Measurements from ENCODE around the gene PRM2.

The PRM2 gene

DNA sequence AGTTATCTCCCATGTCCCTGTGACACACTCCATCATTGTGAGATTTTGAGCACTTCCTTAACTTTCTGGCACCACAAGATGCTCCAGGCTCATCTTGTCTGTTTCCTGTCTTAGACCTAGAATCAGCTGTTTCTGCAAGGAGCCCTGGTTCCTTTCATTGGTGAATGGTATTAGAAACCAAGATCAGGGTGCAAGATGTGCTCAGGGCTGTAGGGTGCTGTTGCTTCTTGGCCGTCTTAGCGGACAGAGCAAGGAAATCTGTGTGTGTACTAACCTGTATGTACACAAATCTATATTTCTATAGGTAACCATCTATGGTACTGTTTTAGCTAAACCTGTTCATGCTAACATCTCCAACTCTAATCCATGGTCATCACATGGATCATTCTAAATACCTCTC, 12.9 kb upstream of the PRM2 start:
- DNase-seq: no peak

DNA sequence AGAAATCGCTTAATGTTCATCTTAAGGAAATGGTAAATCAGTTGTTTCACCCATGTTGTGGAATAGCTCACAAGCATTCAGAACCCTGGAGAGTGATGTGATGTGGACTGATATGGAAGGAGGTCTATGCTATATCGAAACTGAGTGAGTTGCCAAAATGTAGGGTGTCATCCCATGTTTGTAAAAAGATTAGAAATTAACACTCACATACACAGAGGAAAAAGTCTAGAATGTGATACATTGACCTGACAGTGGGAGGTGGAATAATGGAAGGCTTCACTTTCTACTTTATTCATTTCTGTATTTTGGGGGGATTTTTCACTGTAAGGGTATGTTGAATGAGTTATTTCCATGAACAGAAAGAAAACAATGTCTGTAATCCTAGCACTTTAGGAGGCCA, 9.6 kb upstream of the PRM2 start:
- DNase-seq: no peak

DNA sequence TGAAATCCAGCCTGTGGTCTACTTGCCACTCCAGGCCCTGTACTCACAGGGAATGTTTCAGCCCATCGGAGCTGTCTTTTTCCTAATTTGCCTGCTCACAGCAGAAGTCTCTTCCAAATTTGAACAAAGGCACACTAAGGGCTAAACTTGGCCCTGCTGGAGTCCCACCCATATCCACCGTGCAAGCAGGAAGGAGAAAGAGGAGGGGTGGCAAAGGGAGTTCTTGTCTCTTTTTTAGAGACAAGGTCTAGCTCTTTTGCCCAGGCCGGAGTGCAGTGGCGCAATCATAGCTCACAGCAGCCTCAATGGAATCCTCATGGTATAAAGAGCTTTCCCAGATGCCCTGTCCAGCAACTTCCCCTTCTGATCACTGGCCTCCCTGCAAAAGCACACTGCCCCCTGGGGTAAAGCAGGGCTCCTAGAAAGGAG, 7.6 kb upstream of the PRM2 start:
- no peak for DNase-seq

DNA sequence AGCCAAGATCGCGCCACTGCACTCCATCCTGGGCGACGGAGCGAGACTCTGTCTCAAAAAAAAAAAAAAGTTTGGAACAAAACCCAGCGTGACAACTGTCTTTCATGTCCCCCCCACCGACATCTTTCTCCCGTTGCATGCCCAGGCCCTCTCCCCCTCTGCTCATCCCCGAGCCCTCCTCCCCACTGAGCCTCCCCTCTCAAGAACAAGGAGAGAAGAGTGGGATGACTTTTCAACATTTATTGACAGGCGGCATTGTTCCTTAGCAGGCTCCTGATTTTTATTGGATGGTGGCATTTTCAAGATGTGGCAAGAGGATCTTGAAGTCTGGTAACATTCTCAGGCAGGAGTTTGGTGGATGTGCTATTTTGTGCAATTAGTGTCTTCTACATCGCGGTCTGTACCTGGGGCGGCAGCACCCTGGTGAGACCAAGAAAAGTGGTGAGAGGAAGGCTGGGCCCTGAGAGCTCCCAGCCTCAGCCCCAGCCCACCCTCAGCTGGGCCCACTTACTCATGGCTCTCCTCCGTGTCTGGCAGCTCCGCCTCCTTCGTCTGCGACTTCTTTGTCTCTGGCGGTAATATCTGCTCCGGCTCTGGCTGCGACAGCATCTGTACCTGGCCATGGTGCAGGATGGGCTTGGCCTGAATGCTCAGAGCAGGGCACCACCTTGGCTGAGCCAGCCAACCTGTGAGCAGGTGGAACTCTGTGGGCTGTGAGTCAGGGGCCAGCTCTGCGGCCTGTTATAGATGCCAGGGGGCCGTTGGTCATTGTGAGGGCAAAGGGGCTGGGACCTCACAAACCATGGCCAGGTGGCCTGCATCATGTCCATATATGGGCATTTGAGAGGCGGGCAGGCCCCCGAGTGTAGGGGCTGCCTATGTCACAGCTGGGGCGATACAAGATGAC, 4.6 kb upstream of the PRM2 start, which contains the start of gene PRM1:
TSS of gene PRM1 (minus strand) at position 715 of the 907 bp plus-strand sequence. CDS start at position 623, 92 bp downstream.
- DNase-seq: no peak

DNA sequence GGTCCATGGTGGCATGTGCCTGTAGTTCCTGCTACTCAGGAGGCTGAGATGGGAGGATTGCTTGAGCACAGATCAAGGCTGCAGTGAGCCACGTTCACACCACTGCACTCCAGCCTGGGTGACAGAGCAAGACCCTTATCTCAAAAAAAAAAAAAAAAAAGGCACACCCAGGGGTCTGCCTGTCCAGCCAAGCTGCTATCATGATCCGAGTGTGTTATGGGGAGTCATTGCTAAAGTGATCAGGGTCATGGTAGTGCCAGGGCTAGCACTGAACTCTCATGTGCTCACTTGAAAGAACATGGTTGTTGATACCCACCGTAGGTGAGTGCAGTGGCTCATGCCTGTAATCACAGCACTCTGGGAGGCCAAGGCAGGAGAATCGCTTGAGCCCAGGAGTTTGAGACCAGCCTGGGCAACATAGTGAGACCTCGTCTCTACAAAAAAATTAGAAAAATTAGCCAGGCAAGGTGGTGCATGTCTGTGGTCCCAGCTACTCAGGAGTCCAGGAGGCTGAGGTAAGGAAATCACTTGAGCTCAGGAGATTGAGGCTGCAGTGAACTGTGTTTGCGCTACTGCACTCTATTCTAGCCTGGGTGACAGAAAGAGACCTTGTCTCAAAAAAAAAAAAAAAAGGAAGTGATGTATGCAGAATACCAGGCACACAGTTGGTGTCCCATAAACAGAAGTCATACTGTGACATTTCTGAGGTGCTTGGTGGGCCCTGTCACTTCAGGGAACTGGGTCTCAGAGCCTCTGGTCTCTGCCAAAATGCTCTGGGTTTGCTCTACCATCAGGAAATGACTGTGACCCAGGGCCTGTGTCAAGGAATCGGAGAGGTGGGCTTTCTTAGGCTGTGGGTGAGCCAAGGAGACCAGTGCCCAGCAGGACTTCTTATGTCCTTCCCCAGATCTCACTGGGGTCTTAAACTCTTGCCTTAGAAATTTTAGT, 2.7 kb upstream of the PRM2 start:
- no peak for DNase-seq

DNA sequence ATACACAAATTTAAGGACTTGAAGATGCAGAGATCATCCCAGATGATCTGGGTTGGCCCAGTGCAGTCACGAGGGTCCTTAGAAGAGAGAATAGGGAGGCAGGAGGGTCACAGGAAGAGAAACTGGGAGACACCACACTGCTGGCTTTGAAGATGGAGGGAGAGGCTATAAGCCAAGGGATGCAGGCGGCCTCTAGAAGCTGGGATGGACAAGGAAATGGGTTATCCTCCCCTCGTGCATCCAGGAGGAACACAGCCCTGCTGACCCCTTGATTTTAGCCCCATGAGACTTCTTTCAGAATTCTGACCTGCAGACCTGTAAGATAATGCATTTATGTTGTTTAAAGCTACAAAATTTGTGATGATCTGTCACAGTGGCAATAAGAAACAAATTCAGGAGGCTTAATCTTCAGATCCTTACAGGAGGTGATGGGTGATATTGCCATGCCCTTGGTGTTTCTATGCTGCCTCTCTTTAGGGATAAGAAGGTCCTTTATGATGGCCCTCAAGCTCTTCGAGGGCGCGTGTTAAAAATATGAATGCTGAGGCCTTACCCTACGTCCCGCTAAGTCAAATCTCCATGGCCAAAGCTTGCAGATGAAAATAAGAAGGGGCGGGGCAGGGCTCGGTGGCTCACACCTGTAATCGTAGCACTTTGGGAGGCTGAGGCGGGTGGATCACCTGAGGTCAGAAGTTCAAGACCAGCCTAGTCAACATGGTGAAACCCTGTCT, 1.5 kb upstream of the PRM2 start:
- no peak for DNase-seq

DNA sequence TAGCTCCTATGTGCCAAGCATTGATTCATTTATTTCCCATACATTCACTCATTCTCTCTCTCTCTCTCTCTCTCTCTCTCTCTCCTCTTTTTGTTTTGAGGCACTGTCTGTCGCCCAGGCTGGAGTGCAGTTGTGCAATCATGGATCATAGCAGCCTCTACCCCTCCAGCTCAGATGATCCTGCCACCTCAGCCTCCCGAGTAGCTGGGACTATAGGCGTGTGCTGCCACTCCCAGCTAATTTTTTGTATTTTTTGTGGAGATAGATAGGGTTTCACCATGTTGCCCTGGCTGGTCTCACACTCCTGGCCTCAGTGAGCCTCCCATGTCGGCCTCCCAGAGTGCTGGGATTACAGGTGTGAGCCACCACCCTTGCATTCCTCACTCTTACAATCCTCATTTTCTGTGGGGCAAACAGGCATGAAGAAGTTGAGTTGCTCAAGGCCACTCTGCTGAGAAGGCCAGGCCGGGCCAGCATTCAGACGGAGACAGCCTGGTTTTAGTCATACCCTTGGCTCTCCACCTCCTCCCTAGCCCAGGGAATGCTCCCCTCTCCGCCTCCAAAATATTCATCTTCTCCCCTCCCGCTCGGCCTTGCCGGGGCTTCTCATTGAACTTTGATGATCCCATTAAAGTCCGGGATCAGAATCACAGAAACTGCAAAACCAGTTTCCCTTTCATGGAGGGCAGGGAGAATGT, 765 bp upstream of the PRM2 start:
- no peak for DNase-seq

DNA sequence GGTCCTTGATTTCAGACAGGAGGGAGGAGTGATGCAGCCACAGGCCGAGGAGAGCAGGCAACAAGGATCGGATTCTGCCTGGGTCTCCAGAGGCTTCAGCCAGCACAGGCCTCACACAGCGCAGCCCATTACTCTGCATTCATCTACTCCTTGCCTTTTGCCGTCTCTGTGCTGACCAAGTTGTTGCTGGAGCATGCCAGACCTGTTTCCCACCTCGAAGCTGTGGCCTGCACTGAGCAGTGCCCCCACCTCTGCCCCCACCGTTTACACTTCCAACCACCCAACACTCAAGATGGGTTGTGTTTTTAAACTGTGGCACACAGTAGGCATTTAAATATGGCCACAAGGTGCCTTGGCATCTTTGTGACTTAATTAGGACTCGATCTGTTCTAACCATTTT, 1.3 kb downstream of the PRM2 start:
- DNase-seq: no peak

DNA sequence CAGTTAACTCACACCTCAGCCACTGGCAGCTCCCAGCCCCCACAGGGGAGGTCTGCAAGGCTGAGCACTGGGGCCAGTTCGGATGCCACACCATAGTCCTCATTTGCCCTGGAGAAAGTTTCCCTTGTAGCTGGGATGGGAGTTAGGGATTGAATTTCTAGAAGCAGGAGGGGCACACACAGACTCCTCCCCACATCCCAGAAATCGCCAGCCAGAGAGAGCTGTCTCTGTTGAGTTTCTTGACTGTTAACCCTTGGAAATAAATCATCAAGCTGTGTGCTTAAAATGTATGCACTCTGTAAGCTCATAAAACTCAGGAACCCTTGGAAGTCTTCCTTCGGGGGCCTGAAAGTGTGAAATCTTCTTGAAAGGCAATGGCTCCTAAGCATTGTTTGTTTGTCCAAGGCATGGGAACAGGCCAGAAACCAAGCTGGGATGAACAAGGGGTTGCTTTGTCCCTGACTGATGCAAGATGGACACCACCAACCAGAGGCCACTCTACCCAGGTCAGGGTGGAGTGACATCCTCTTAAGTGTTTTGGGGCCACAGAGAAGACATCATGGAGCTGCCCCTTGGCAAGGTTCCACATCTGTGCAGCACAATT, 2.5 kb downstream of the PRM2 start:
- no peak for DNase-seq

DNA sequence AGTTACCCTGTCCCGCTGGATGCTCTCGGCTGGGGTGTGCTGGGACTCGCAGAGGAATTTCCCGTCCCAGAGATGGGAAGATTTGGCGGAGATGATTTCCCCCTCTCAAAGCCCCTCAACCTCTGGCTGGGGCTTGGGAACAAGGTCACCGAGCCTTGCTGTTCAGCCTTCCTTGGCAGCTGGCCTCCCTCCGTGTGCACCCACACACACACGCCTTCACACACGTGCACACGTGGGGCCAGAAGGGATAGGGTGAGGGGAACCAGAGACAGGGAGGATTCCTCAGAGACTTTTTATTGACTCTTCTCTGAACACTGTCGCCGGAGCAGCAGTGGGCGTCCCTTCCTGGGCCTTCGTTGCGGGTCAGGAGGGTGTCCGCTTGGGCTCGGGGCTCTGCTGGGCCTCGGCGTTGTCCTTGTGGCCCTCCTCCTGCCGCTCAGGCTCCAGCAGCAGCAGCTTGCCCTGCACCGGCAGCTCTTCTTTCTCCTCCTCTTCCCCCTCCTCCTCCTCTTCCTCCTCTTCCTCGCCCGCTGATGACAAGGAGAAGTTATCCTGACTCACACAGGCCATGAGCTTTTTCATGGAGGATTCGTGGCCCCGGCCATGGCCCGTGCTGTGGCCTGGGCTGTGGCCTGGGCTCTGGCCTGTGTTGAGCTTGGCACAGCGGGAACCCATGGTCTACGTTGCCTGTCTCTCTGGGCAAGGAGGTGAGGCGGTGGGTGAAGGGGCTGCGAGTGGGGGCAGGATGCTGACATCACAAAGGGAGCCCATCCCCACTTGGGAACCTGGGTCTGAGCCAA, 3.2 kb downstream of the PRM2 start, which contains the start of gene PRM3:
TSS of gene PRM3 (minus strand) at position 709 of the 800 bp plus-strand sequence. CDS start at position 675, 34 bp downstream.
- DNase-seq: no peak

DNA sequence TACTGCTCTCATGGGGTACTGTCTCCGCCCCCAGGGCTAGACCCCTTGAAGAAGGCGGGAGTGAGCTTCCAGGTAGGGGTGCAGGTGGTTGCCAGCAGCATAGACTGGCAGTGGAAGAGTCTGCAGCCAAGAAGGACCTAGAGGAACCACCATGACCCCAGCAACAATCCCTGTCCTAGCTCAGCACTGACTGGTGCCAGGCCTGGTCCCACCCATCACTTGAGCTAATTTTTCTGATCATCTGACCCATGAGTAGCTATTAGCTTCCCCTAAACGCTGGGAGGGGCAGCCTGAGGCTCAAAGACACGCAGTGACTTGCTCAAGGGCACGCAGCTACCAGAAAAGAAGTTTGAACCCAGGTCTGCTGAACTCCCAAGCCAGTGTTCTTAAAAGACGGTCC, 3.8 kb downstream of the PRM2 start:
- no peak for DNase-seq

DNA sequence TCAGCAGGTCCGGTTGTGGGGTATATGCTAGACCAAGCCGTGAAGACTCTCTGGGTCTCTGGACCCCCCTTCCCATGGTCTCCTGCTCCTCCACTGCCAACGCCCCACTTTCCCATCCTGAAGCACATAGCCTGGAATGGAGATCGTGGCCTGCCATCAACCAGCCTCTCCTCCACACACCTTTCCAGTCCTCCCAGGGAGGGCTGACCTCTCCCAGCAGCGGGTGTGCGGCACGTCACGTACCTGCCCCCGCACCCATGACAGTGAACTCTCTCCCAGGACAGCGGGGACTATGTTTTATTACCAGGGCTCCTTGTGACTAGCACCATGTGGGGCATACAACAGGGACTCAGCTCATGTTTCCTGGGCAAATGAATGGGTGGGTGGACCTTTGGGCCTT, 4.7 kb downstream of the PRM2 start:
- no peak for DNase-seq

DNA sequence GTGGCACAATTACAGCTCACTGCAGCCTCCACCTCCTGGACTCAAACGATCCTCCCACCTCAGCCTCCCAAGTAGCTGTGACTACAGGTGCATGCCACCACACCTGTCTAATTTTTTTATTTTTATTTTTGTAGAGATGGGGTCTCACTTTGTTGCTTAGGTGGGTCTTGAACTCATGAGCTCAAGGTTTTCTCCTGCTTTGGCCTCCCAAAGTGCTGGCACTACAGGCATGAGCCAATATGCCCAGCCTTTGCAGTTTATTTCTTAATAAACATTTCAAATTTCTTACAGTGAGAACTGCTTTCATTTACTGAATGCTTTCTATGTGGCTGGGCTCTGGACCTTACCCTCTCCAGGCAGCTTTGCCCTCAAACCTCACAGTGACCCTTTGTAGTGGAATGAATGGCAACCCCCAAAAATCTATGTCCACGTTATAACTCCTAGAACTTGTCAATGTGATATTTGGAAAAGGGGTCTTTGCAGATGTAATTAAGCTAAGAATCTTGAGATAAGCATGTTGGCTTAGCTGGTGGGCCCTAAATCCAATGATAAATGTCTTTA, 5.6 kb downstream of the PRM2 start:
- no peak for DNase-seq

DNA sequence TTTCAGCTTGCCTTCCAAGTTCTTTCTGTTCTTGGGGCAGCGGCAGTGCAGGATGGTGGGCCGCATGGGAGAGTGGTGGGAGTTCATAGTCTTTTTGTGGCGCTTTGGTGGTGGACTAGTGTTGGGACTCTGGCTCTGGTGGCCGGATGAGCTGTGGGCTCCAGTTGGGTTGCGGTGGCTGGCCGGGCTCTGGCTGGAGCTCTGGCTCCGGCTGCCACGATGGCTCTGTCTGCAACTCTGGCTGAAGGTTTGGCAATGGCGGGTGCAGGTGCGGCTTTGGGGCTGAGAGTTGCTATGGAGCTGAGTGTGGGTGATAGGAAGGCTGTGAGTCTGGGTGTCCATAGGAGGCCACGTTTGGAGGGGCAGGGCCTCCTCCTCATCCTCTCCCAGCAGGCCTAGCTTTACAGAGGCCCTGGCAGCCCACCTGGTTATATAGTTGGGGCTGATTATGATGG, 7.3 kb downstream of the PRM2 start, which contains the start of gene TNP2:
TSS of gene TNP2 (minus strand) at position 405 of the 455 bp plus-strand sequence. CDS start at position 342, 63 bp downstream.
- DNase-seq: no peak

DNA sequence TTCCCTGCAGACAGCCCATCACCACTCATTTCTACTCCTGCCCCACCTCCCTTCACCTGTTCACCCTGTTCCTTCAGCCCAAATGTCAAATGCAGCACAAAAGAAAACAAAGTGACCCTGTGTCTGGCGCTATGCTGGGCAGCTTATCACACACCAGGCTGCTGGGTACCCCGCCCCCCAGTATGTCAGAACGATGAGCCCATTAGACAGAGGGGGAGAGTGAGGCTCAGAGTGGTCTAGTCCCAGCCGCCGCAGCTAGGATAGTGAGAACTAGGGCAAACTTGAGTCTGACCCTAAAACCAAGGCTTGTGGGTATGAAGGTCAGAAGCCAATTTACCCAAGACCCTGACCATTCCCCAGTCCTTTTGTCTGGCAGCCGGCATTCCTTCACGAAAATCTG, 11.2 kb downstream of the PRM2 start:
- no peak for DNase-seq

DNA sequence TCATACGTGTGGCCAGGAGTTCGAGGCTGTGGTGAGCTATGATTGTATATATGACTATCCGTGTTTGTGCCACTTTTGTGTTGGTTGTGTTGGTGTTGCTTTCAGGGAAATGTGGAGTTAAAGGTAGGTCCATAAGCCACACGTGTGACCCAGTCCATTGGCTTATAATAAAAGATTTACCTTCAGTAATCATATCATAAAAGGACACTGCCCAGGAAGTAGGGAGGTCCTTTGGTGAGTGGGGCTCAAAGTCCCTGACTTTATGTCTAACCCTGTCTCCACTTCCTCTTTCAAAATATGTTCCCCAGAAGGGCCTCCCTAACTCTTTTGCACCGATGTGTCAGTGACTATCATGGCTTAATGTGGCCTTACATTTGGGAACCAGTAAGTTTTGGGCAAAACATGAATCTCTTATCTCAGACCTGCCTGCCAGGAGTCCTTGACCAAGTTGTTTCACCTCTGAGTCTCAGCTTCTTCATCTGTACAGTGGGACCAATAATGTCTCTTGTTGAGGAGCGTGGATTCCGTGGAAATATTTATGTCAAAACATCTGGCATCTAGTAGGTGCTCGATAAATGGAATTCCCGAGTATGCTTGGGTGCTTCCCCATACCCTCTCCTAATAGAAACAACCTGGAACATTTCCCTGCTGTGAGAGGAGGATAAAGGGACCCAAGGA, 12.0 kb downstream of the PRM2 start:
- DNase-seq: no peak

DNA sequence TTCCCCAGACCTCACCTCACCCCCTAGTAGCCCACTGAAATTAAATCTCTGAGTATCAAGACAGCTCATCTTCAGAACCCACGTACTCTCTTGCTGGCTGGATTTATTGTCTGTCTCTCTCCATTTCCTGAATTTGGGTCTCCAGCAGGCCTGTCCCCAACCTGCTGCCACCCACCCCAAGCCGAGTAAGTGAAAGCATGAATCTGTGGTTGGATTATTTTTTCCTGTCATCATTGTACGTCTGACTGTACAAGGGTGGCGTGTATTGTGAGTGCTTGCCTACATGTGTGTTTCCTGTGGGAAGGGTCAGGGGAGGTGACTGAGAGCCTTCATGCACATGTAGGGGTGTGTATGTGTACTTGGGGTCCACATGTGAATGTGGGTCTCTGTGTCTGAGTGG, 12.5 kb downstream of the PRM2 start:
- DNase-seq: no peak

DNA sequence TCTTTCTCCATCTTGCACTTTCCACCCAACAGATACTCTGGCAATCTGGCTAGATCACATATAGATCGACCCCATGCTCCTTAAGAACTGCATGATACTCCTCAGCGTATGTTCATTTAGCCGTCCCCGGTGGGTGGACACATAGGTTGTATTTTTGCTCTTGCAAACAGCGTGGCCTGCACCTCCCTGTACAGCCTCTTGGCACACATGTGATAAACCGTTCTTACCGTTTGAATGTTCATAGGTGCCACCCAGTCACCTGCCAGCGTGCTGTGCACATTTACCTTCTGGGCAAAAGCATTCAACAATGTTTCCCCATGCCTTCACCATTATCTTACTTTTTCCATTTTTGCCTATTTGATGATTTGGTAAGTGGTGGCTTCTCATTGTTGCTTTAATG, 13.4 kb downstream of the PRM2 start:
- no peak for DNase-seq

DNA sequence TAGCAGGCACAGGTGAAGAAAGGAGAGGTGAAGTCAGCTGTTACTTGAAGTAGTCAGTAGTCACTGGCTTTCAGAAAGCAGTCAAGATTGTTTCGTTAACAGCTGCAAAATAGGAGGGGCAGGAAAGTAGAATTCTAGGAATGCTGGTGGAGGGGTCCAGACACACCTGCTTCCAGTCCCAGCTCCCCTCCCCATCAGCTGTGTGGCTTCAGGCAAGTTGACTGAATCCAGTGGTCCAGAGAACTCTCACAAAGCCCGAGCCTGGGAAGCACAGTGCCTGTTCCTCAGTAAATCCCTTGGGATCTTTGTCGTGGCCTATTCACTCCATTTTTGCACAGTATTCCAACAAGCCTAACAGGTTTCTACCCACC, 15.7 kb downstream of the PRM2 start:
- DNase-seq: no peak
